Measurements from ENCODE around the gene PEAK3.

The PEAK3 gene

GRCh38 chr19:2315121-2315817 lies 33.3 kb upstream of the PEAK3 start:
- DNase-seq: no peak

- DNase-seq: no peak
These were observed 31.0 kb upstream of the PEAK3 start for GRCh38 chr19:2312820-2313501.

DNA sequence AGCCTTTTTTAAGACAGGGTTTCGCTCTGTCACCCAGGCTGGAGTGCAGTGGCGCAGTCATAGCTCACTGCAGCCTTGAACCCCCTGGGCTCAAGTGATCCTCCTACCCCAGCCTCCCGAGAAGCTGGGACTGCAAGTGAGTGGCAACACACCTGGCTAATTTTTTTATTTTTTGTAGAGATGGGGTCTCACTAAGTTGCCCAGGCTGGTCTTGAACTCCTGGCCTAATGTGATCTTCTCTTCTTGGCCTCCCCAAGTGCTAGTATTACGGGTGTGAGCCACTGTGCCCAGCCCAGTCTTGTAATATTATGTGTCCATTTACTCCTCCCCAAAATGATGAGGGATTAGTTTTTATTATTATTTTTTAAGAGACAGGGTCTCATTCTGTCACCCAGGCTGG lies 29.1 kb upstream of the PEAK3 start:
- no peak for DNase-seq

GRCh38 chr19:2309734-2310362 lies 27.9 kb upstream of the PEAK3 start:
- no peak for DNase-seq

- no peak for DNase-seq
These were observed 26.2 kb upstream of the PEAK3 start, which contains the start of gene LINGO3 for GRCh38 chr19:2308114-2308556. TSS of gene LINGO3 (minus strand) at chr19:2308154. CDS start at chr19:2291776, 16,378 bp downstream.

DNA sequence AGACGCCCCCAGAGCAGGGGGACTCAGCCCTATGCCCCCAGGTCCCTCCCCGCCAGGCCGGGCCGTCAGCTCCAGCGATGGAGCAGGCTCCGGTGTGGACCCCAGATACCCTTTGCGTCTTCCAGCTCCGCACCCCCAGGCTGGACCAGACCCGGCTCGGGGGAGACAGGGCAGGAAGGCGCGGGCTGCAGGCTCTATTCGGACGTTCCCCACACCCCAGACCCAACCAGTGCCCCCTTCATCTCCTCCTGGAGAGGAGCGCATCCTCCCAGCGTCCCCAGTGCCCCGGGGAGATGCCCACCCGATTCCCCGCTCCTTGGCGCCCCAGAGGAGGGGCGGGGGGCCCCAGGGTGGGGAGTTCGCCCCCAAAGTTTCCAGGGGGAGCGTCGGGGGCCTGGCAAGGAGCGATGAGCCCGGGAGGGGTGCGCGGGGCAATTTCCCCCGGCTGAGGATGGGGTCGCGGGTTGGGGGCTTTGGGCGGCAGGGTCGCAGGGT lies 25.6 kb upstream of the PEAK3 start:
- no peak for DNase-seq

- no peak for DNase-seq
These were observed 25.0 kb upstream of the PEAK3 start for GRCh38 chr19:2306971-2307370.

- DNase-seq: no peak
These were observed 24.4 kb upstream of the PEAK3 start for GRCh38 chr19:2306281-2306806.

GRCh38 chr19:2305452-2306280 lies 23.7 kb upstream of the PEAK3 start:
- no peak for DNase-seq

GRCh38 chr19:2303211-2303798 lies 21.3 kb upstream of the PEAK3 start:
- DNase-seq: no peak

DNA sequence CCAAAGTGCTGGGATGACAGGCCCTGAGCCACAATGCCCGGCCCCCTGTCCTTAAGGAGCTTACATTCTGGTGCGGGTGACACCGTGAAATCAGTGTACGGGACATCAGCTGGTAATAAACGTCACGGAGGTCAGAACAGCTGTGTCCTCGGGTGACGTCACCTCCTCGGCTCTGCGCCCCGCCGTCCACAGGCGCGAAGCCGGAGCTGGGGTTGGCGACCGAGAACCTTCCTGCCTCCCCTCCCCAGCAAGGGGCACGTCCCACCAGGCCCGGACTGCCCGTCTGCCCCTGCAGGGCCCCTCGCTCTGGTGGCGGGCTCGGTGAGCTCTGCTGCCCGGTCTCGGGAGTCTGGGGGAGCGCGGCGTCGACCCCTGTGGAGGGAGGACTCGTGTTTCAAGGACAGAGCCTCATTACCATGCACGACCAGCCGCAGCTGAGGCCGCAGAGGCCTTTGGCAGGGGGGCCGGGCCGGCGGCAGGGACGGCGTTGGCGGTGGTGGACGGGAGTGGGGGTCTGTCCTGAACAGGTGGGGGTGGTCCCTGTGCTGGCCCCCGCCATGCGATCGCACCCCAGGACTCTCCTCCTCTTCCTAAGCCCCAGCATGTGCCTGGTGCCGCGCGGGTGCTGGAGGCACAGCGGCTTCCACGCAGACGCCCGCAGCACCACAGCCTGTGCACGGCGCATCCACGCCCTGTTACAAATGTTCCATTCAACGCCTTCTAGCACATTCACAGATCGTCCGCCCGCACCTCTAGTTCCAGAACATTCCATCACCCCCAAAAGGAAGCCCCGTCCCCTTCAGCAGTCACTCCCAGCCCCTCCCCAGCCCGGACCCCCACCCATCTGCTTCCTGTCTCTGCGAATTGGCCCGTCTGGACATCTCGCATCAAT lies 20.6 kb upstream of the PEAK3 start:
- DNase-seq: no peak

- DNase-seq: no peak
These were observed 18.6 kb upstream of the PEAK3 start for GRCh38 chr19:2300533-2300932.

DNA sequence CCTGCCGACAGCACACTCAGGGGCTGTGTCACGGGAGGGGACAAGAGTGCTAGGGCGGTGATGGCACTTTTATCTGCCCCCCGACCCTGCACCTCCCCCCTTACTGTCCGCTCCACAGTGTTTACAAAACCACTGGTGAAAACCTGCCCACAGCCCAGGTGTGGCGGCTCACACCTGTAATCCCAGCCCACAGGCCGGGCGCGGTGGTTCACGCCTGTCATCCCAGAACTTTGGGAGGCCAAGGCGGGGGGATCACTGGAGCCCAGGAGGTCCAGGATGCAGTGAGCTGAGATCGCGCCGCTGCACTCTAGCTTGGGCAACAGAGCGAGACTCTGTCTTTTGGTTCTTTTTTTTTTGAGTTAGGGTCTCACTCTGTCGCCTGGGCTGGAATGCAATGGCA lies 14.2 kb upstream of the PEAK3 start:
- DNase-seq: no peak

DNA sequence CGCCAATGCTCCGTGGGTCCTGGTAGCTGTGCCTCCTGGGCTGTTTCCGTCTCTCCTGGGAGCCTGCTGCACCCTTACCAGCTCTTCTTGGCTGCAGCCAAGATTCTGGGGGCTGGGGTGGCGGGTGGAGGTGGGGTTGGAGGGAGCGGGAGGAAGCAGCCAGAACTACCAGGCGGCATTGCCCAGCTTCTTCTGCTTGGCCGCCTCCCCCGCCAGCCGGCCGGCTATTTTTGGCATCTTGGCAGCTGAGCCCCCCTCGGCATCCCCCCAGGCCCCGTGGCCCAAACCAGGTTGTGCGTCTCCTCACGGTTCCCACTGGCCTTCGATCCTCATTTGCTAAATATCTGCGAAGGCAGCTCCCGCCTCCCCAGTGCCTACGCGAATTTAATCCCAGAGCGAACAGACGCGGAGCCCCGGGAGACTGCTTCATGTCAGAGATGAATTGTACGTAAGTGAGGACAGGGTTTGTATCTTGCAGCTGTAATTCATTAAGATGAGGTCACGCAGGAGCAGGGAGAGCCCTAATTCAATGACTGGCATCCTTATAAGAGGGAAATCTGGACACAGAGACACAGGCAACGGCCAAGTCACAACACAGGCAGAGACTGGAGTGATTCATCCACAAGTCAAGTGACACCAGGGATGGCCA lies 12.8 kb upstream of the PEAK3 start:
- no peak for DNase-seq

DNA sequence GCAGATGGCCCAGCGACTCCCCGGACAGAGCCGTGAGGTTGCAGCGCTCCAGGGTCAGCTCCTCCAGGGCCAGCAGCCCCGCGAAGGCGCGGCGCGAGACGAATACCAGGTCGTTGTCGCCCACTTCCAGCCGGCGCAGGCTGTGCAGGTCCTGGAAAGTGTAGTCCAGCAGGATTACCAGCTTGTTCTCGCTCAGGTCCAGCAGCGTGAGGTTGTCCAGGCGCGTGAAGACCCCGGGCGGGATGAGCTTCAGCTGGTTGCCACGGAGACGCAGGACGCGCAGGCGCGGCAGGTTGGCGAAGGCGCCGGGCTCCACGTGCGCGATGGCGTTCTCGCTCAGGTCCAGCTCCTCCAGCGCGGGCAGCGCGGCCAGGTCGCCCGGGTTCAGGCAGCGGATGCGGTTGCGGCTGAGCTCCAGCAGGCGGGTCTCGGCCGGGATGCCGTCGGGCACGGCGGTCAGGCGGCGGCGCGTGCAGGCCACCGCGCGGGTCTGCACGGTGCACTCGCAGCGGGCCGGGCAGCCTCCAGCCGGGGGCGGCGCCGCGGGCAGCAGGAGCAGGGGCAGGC lies 9.3 kb upstream of the PEAK3 start:
- no peak for DNase-seq

- no peak for DNase-seq
These were observed 8.6 kb upstream of the PEAK3 start for GRCh38 chr19:2290441-2291184.

DNA sequence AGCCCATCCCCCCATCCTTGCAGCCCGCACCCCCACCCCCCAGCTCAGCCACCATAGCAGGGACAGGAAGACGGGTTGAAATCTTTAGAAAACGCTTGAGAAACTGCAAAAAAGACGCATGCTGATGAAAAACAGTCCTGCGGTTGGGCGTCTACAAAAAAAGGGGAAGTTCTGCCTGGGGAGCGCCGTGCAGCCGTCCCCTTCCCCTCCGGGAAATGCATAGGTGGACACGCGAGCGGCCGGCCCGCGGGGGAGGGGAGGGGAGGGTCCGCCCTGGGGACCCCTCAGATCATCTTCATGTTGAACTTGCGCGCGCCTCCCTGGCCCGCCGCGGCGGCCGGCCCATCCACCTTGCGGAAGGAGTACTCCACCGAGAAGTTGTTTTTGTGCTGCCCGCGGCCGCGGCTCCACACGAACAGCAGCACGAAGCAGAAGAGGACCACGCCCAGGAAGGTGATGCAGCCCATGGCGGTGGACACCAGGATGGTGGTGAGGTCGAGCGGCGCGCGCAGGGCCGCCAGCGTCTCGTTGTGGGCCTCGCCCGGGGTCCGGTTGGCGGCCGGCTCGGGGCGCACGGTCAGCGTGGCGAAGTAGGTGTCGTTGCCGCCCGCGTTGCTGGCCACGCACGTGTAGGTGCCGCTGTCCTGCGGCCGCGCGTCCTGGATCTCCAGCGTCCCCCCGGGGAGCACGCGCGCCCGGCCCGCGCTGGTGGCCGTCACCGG lies 7.9 kb upstream of the PEAK3 start:
- DNase-seq: no peak

- no peak for DNase-seq
These were observed 7.1 kb upstream of the PEAK3 start for GRCh38 chr19:2288818-2289713.
